NB4 (cell line): ENCODE results near the gene ANKRD50.

ENCODE experiments used
- POLR2A ChIP-seq: IDR thresholded peaks from 2 replicates; pipeline ENCODE4 v1.6.1; 2011; ENCODE audit warnings: mild to moderate bottlenecking; ENCODE audit not compliant: insufficient read length; ENCODE audit errors: extremely low read depth
- TF ChIP-seq, protein P1 (sequence below): IDR thresholded peaks from one replicate; pipeline ENCODE4 v1.5.1; 2012; ENCODE audit warnings: low read depth, low read length

DNA sequence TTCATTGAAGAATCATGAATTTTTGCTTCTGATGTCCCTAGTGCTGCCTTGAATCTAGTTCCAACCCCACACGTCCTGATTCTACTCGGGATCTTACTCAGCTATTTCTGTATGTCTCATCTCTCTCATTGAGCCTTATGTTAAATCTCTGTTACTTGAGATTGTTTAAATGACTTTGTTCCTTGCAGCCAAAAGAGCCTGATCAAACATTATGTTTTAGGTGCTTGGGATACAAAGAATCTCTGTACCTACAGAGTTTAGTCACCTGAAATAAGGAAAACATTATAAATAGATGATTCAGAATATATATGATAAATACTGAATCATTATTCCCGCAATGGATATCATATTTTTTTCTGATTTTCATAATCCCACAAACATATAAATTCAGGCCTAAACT lies 13.7 kb upstream of the ANKRD50 start:
- TF ChIP-seq POLR2A: no peak
- TF ChIP-seq, protein P1, sequence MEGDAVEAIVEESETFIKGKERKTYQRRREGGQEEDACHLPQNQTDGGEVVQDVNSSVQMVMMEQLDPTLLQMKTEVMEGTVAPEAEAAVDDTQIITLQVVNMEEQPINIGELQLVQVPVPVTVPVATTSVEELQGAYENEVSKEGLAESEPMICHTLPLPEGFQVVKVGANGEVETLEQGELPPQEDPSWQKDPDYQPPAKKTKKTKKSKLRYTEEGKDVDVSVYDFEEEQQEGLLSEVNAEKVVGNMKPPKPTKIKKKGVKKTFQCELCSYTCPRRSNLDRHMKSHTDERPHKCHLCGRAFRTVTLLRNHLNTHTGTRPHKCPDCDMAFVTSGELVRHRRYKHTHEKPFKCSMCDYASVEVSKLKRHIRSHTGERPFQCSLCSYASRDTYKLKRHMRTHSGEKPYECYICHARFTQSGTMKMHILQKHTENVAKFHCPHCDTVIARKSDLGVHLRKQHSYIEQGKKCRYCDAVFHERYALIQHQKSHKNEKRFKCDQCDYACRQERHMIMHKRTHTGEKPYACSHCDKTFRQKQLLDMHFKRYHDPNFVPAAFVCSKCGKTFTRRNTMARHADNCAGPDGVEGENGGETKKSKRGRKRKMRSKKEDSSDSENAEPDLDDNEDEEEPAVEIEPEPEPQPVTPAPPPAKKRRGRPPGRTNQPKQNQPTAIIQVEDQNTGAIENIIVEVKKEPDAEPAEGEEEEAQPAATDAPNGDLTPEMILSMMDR: no peak
